CD4-positive, alpha-beta T cell (primary cell): ENCODE data around the gene OR2M3. TPM values are rescaled to one million over a fixed set of nuclear protein-coding genes. Genes with fewer than 3 reads are reported as not detected.

Source experiments
- ATAC-seq: fragments of 200-7000 bp; cut with Tn5 transposase; one replicate; pipeline ENCODE4 v1.10.0; 2022; ENCODE audit warnings: mild to moderate bottlenecking; ENCODE audit not compliant: poor library complexity
- CTCF ChIA-PET: fragments of 350-600 bp; sonication (Branson Sonifier 250); formaldehyde crosslinking; loops from one replicate; lab custom pipeline; 2021; ENCODE audit warnings: antibody characterized with exemption, inconsistent platforms; lab: Charles Lee
- POLR2A ChIA-PET: fragments of 350-600 bp; sonication (Branson Sonifier 250); formaldehyde crosslinking; loops from one replicate; lab custom pipeline; 2021; ENCODE audit warnings: antibody characterized with exemption, inconsistent platforms; lab: Charles Lee
- DNase-seq, 14 experiments: peaks; one replicate each; pipeline ENCODE4 v3.0.0-alpha.2; 2013 to 2020; ENCODE audit warnings: mixed read lengths in 2 of 14
- H3K27ac ChIP-seq, 2 donors: one replicate each; pipeline versions ENCODE4 v1.5.1 to v1.7.0; 2013; ENCODE audit warnings: low read length in 2 of 2, low read depth in 1 of 2, mild to moderate bottlenecking in 1 of 2
- H3K27me3 ChIP-seq, 2 experiments: 1 replicate in 1 of 2; 2 replicates in 1 of 2; pipeline versions ENCODE4 v1.6.1 to v1.7.0; 2013; ENCODE audit warnings: low read length in 2 of 2, control low read depth in 1 of 2, mild to moderate bottlenecking in 1 of 2, moderate library complexity in 1 of 2; ENCODE audit not compliant: insufficient read depth in 2 of 2, control insufficient read depth in 1 of 2
- H3K36me3 ChIP-seq: one replicate; pipeline ENCODE4 v1.6.1; 2013; ENCODE audit warnings: low read length, control low read depth; ENCODE audit not compliant: insufficient read depth
- H3K4me1 ChIP-seq: one replicate; pipeline ENCODE4 v1.6.1; 2013; ENCODE audit warnings: low read length, control low read depth; ENCODE audit not compliant: insufficient read depth
- H3K4me3 ChIP-seq: one replicate; pipeline ENCODE4 v1.5.1; 2013; ENCODE audit warnings: mild to moderate bottlenecking, low read length, moderate library complexity
- H3K9me3 ChIP-seq, 2 experiments: 1 replicate in 1 of 2; 2 replicates in 1 of 2; pipeline versions ENCODE4 v1.6.1 to v1.7.0; 2013; ENCODE audit warnings: low read length in 2 of 2, mild to moderate bottlenecking in 2 of 2, control low read depth in 1 of 2, moderate library complexity in 1 of 2; ENCODE audit not compliant: control insufficient read depth in 1 of 2, insufficient read depth in 1 of 2
- H3K27ac Mint-ChIP-seq: one replicate; pipeline ENCODE4 v1.8.0; 2020; ENCODE audit warnings: mixed read lengths
- H3K27me3 Mint-ChIP-seq: one replicate; pipeline ENCODE4 v1.8.0; 2021; ENCODE audit warnings: mixed read lengths
- H3K36me3 Mint-ChIP-seq: one replicate; pipeline ENCODE4 v1.8.0; 2021; ENCODE audit warnings: low read depth, mixed read lengths
- H3K4me1 Mint-ChIP-seq: one replicate; pipeline ENCODE4 v1.8.0; 2021; ENCODE audit warnings: low read depth, mixed read lengths
- H3K4me3 Mint-ChIP-seq: one replicate; pipeline ENCODE4 v1.8.0; 2020; ENCODE audit warnings: mild to moderate bottlenecking, mixed read lengths
- H3K9me3 Mint-ChIP-seq: one replicate; pipeline ENCODE4 v1.8.0; 2020; ENCODE audit warnings: mixed read lengths
- CTCF ChIP-seq: fragments of 200-600 bp; IDR thresholded peaks from one replicate; pipeline ENCODE4 v1.8.0; 2022; ENCODE audit warnings: antibody characterized with exemption, mild to moderate bottlenecking
- intact Hi-C, 2 experiments: fragments of 100-400 bp; cut with DNase I in 1 of 2; cut with micrococcal nuclease in 1 of 2; formaldehyde crosslinking; loops; one replicate each; pipeline versions ENCODE4 v1.15.1 to v1.9.0; 2023 to 2025; cut with DNase I, micrococcal nuclease
- total RNA-seq, 174 experiments: library from RNA in 2 of 174; stranded (reverse) in 2 of 174; gene quantifications; one replicate each; pipeline ENCODE4 v1.2.3 and lab custom pipeline; 2021 to 2026

Gene OR2M3
- total RNA-seq, 2 experiments from 2014 or later = not detected

DNA sequence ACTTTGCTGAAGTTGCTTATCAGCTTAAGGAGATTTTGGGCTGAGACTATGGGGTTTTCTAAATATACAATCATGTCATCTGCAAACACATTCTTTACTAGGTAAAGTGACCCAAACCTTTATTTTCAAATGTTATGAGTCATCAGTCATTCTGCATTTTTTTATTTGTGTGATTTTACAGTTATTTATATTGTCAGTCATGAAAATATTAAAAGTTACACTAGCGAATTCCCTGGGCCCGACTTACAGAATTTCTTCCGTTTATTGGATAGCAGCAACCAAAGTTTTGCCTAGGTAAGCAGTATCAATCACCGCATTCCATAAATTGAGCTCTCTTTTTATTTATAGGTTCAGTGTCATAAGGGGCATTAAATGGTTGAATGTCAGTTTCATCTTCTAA, 38.3 kb upstream of the OR2M3 start:
- Histone ChIP-seq H3K4me3 (no peak overlapping the region), H3K4me1 (no peaks in the 10 kb centered on the region), H3K9me3 (peaks cover 0 to under 1% of the 10 kb centered on the region in 2 experiments), H3K27me3 (no peaks in the 10 kb centered on the region), H3K36me3 (no peaks in the 10 kb centered on the region), H3K27ac (no peak overlapping the region)
- Mint-ChIP-seq H3K36me3 (no peaks in the 10 kb centered on the region), H3K9me3 (no peaks in the 10 kb centered on the region), H3K27ac (no peak overlapping the region), H3K4me1 (no peaks in the 10 kb centered on the region), H3K4me3 (no peak overlapping the region), H3K27me3 (peaks cover 6% of the 10 kb centered on the region)
- no peak for DNase-seq
- intact Hi-C loops = no loop called here
- ChIA-PET POLR2A (no interaction called here), CTCF (no interaction called here)
- ATAC-seq = no peak
- no peak for TF ChIP-seq CTCF

GRCh38 chr1:248164031-248164430, 33.0 kb upstream of the OR2M3 start:
- H3K27me3 ChIP-seq = no peaks in the 10 kb centered on the region
- Mint-ChIP-seq H3K36me3 (no peaks in the 10 kb centered on the region), H3K9me3 (peaks cover 2% of the 10 kb centered on the region), H3K27ac (no peak overlapping the region), H3K4me1 (no peaks in the 10 kb centered on the region), H3K4me3 (no peak overlapping the region), H3K27me3 (peaks cover 6% of the 10 kb centered on the region)
- peaks cover 0 to 18% of the 10 kb centered on the region in 2 experiments for H3K9me3 ChIP-seq
- no peaks in the 10 kb centered on the region for H3K36me3 ChIP-seq
- no peak for ATAC-seq
- H3K4me1 ChIP-seq = no peaks in the 10 kb centered on the region
- no peak for TF ChIP-seq CTCF
- H3K4me3 ChIP-seq = no peak overlapping the region
- intact Hi-C loops = no loop called here
- DNase-seq = no peak
- POLR2A ChIA-PET = no interaction called here
- H3K27ac ChIP-seq = no peak overlapping the region
- CTCF ChIA-PET = no interaction called here

- Mint-ChIP-seq H3K36me3 (no peaks in the 10 kb centered on the region), H3K4me1 (no peaks in the 10 kb centered on the region), H3K4me3 (no peak overlapping the region), H3K27me3 (peaks cover 6% of the 10 kb centered on the region), H3K9me3 (peaks cover 2% of the 10 kb centered on the region), H3K27ac (no peak overlapping the region)
- POLR2A ChIA-PET = no interaction called here
- Histone ChIP-seq H3K27me3 (no peaks in the 10 kb centered on the region), H3K4me1 (no peaks in the 10 kb centered on the region), H3K4me3 (no peak overlapping the region), H3K27ac (no peak overlapping the region), H3K9me3 (peaks cover 0 to 18% of the 10 kb centered on the region in 2 experiments), H3K36me3 (no peaks in the 10 kb centered on the region)
- no peak for ATAC-seq
- no peak for DNase-seq
- CTCF ChIA-PET = no interaction called here
- TF ChIP-seq CTCF = no peak
- intact Hi-C loops = no loop called here
Measured at GRCh38 chr1:248165186-248165585, 31.9 kb upstream of the OR2M3 start.
